ENCODE measurements around the gene LDB3. TPM values are rescaled to one million over a fixed set of nuclear protein-coding genes. Genes with fewer than 3 reads are reported as not detected.
A peak's percentile ranks its signal among the peaks of the same experiment; 100 is the strongest.

LDB3 gene
- polyA plus RNA-seq, 1 donor = 1.2 TPM

- DNase-seq = no peak
Measured at GRCh38 chr10:86759073-86759672, 90.9 kb downstream of the LDB3 start.

GRCh38 chr10:86763404-86763803 lies 95.1 kb downstream of the LDB3 start:
- DNase-seq = no peak

- no peak for DNase-seq
Measured at GRCh38 chr10:86765548-86765947, 97.2 kb downstream of the LDB3 start.

GRCh38 chr10:86768412-86769062 lies 100.2 kb downstream of the LDB3 start:
- no peak for DNase-seq

- DNase-seq = no peak
Measured at GRCh38 chr10:86769991-86770390, 101.7 kb downstream of the LDB3 start.

GRCh38 chr10:86770412-86770960 lies 102.2 kb downstream of the LDB3 start:
- no peak for DNase-seq

- DNase-seq = peak; percentile 58
Measured at GRCh38 chr10:86773498-86773897, 105.2 kb downstream of the LDB3 start.

- no peak for DNase-seq
Measured at GRCh38 chr10:86775056-86775869, 107.0 kb downstream of the LDB3 start.

- DNase-seq = no peak
Measured at GRCh38 chr10:86775870-86776180, 107.5 kb downstream of the LDB3 start.

- no peak for DNase-seq
Measured at GRCh38 chr10:86779220-86780017, 111.1 kb downstream of the LDB3 start.

GRCh38 chr10:86782701-86783418 lies 114.5 kb downstream of the LDB3 start:
- no peak for DNase-seq

GRCh38 chr10:86785037-86785436 lies 116.7 kb downstream of the LDB3 start:
- no peak for DNase-seq

Other genes with a start within 250 kb of the LDB3 start
- gene WAPL, start 146.7 kb upstream of the LDB3 start, polyA plus RNA-seq (ENCODE audit: insufficient read length) = 56.2 TPM
- gene OPN4, start 14.0 kb upstream of the LDB3 start, polyA plus RNA-seq (ENCODE audit: insufficient read length) = not detected
- 84.9 TPM for gene BMPR1A, start 88.1 kb downstream of the LDB3 start, polyA plus RNA-seq (ENCODE audit: insufficient read length)

Measured in left kidney (tissue), 2 donors.